Transverse colon (tissue), 3 donors: ENCODE results near the gene NOVA1.

ENCODE experiments used
- CTCF ChIP-seq, 5 experiments: fragments of 200-600 bp in 3 of 5; fragments of 450-650 bp in 2 of 5; sonication (generic) in 3 of 5; IDR thresholded peaks; 1 replicate in 2 of 5; 2 replicates in 3 of 5; pipeline ENCODE4 v1.5.1; 2016 to 2017; ENCODE audit warnings: antibody characterized with exemption in 5 of 5, inconsistent platforms in 3 of 5, mild to moderate bottlenecking in 2 of 5, moderate library complexity in 1 of 5
- EP300 ChIP-seq: sonication (generic); formaldehyde crosslinking; IDR thresholded peaks from one replicate; pipeline ENCODE4 v1.6.1; 2017; ENCODE audit warnings: antibody characterized with exemption, low read depth
- POLR2A ChIP-seq: fragments of 450-650 bp; IDR thresholded peaks from one replicate; pipeline ENCODE4 v1.6.1; 2016; ENCODE audit warnings: antibody characterized with exemption, mild to moderate bottlenecking, moderate library complexity

- TF ChIP-seq POLR2A (no peak), CTCF (IDR thresholded peaks at IDR 0.05) (no peak), EP300 (no peak)
These were observed 80.1 kb downstream of the NOVA1 start for GRCh38 chr14:26517771-26518170.
